WTC11 (cell line): ENCODE results near the gene PCSK4. TPM values are rescaled to one million over a fixed set of nuclear protein-coding genes. Genes with fewer than 3 reads are reported as not detected.

Experiments
- ATF1 ChIP-seq: sonication (generic); formaldehyde crosslinking; IDR thresholded peaks from 2 replicates; pipeline ENCODE4 v1.8.1; 2023; ENCODE audit warnings: mild to moderate bottlenecking, moderate library complexity, missing genetic modification reagents
- CREB1 ChIP-seq: sonication (generic); formaldehyde crosslinking; IDR thresholded peaks from 2 replicates; pipeline ENCODE4 v1.8.0; 2023; ENCODE audit warnings: mild to moderate bottlenecking, missing genetic modification reagents
- E2F1 ChIP-seq: sonication (generic); formaldehyde crosslinking; IDR thresholded peaks from 2 replicates; pipeline ENCODE4 v1.8.0; 2022; ENCODE audit warnings: mild to moderate bottlenecking, missing genetic modification reagents
- E2F5 ChIP-seq: sonication (generic); formaldehyde crosslinking; IDR thresholded peaks from 2 replicates; pipeline ENCODE4 v1.8.1; 2022; ENCODE audit warnings: mild to moderate bottlenecking, moderate library complexity, missing genetic modification reagents
- FOXP1 ChIP-seq: sonication (generic); formaldehyde crosslinking; IDR thresholded peaks from 2 replicates; pipeline ENCODE4 v1.8.0; 2022; ENCODE audit warnings: missing genetic modification reagents, mild to moderate bottlenecking, moderate library complexity, borderline replicate concordance
- GRHL2 ChIP-seq: fragments of 250-450 bp; sonication (Bioruptor Pico); IDR thresholded peaks from 2 replicates; pipeline ENCODE4 v1.8.0; 2022; ENCODE audit warnings: mild to moderate bottlenecking, moderate library complexity; ENCODE audit not compliant: insufficient replicate concordance, severe bottlenecking
- HMGXB4 ChIP-seq: sonication (generic); formaldehyde crosslinking; IDR thresholded peaks from 2 replicates; pipeline ENCODE4 v1.8.1; 2023; ENCODE audit warnings: mild to moderate bottlenecking, moderate library complexity, missing genetic modification reagents
- JAZF1 ChIP-seq: fragments of 250-450 bp; sonication (Bioruptor Pico); IDR thresholded peaks from 2 replicates; pipeline ENCODE4 v1.9.0; 2021; ENCODE audit warnings: moderate library complexity, mild to moderate bottlenecking, inconsistent platforms
- JUN ChIP-seq: sonication (generic); formaldehyde crosslinking; IDR thresholded peaks from 2 replicates; pipeline ENCODE4 v1.8.0; 2023; ENCODE audit warnings: mild to moderate bottlenecking, missing genetic modification reagents
- MLX ChIP-seq: sonication (generic); formaldehyde crosslinking; IDR thresholded peaks from 2 replicates; pipeline ENCODE4 v1.8.1; 2023; ENCODE audit warnings: mild to moderate bottlenecking, missing genetic modification reagents, moderate library complexity
- NR1H2 ChIP-seq: sonication (generic); formaldehyde crosslinking; IDR thresholded peaks from 2 replicates; pipeline ENCODE4 v1.9.0; 2021; ENCODE audit warnings: mild to moderate bottlenecking, moderate library complexity, missing genetic modification reagents
- PREB ChIP-seq: sonication (generic); formaldehyde crosslinking; IDR thresholded peaks from 2 replicates; pipeline ENCODE4 v1.8.1; 2022; ENCODE audit warnings: mild to moderate bottlenecking, missing genetic modification reagents, moderate library complexity, borderline replicate concordance
- SOX15 ChIP-seq: fragments of 250-450 bp; sonication (Bioruptor Pico); IDR thresholded peaks from 2 replicates; pipeline ENCODE4 v1.9.0; 2021; ENCODE audit warnings: mild to moderate bottlenecking
- TCF7 ChIP-seq: sonication (generic); formaldehyde crosslinking; IDR thresholded peaks from 2 replicates; pipeline ENCODE4 v1.8.0; 2022; ENCODE audit warnings: mild to moderate bottlenecking, low read depth, missing genetic modification reagents, moderate library complexity
- TP53 ChIP-seq: sonication (generic); formaldehyde crosslinking; IDR thresholded peaks from 2 replicates; pipeline ENCODE4 v1.8.1; 2023; ENCODE audit warnings: mild to moderate bottlenecking, missing genetic modification reagents
- USF1 ChIP-seq: sonication (generic); formaldehyde crosslinking; IDR thresholded peaks from 2 replicates; pipeline ENCODE4 v1.8.0; 2022; ENCODE audit warnings: mild to moderate bottlenecking, missing genetic modification reagents
- ZBTB43 ChIP-seq: sonication (generic); formaldehyde crosslinking; IDR thresholded peaks from 2 replicates; pipeline ENCODE4 v1.8.1; 2023; ENCODE audit warnings: mild to moderate bottlenecking, missing genetic modification reagents
- ZNF219 ChIP-seq: sonication (generic); formaldehyde crosslinking; IDR thresholded peaks from 2 replicates; pipeline ENCODE4 v1.8.0; 2023; ENCODE audit warnings: missing genetic modification reagents, mild to moderate bottlenecking, borderline replicate concordance
- ZNF232 ChIP-seq: sonication (generic); formaldehyde crosslinking; IDR thresholded peaks from 2 replicates; pipeline ENCODE4 v1.8.0; 2022; ENCODE audit warnings: mild to moderate bottlenecking, missing genetic modification reagents
- ZNF281 ChIP-seq: sonication (generic); formaldehyde crosslinking; IDR thresholded peaks from 2 replicates; pipeline ENCODE4 v1.8.0; 2023; ENCODE audit warnings: mild to moderate bottlenecking, missing genetic modification reagents
- ZNF423 ChIP-seq: fragments of 250-450 bp; sonication (Bioruptor Pico); IDR thresholded peaks from 2 replicates; pipeline ENCODE4 v2.1.2; 2022; ENCODE audit warnings: mild to moderate bottlenecking, moderate library complexity
- ZNF512 ChIP-seq: sonication (generic); formaldehyde crosslinking; IDR thresholded peaks from 2 replicates; pipeline ENCODE4 v1.8.1; 2022; ENCODE audit warnings: missing genetic modification reagents, borderline replicate concordance
- ZNF671 ChIP-seq: fragments of 250-450 bp; sonication (Bioruptor Pico); IDR thresholded peaks from 2 replicates; pipeline ENCODE4 v1.8.0; 2021; ENCODE audit warnings: mild to moderate bottlenecking
- total RNA-seq: library from RNA; stranded (reverse); gene quantifications from 3 replicates; pipeline ENCODE4 v1.2.3, GENCODE V29; 2021

Gene PCSK4
- total RNA-seq, 1 experiment from 2014 or later: 22.4 TPM

GRCh38 chr19:1438035-1438932 is 51.9 kb downstream of the PCSK4 start, which contains the start of gene RPS15 (continued):
- TF ChIP-seq PREB (CRISPR knock-in tag) (0 out of 2 replicates have a peak, but pooled peaks have one; percentile 88), ZNF512 (CRISPR knock-in tag) (no peak), TP53 (CRISPR knock-in tag) (peak; percentile 94), CREB1 (CRISPR knock-in tag) (no peak), USF1 (CRISPR knock-in tag) (peak; percentile 78), E2F1 (no peak), ZNF671 (CRISPR knock-in tag) (no peak), JUN (no peak), ZNF281 (CRISPR knock-in tag) (peak; percentile 74; the same call in 1 of the 2 replicates), E2F5 (peak; percentile 72), HMGXB4 (peak; percentile 98), NR1H2 (CRISPR knock-in tag) (no peak), JAZF1 (CRISPR knock-in tag) (no peak), MLX (CRISPR knock-in tag) (no peak), ATF1 (CRISPR knock-in tag) (no peak), ZNF232 (no peak), SOX15 (CRISPR knock-in tag) (no peak), ZNF219 (CRISPR knock-in tag) (no peak), GRHL2 (CRISPR knock-in tag) (no peak), ZBTB43 (CRISPR knock-in tag) (peak; percentile 76), ZNF423 (CRISPR knock-in tag) (no peak), TCF7 (CRISPR knock-in tag) (no peak), FOXP1 (CRISPR knock-in tag) (peak; percentile 88; the same call in 1 of the 2 replicates)
